G401 (cell line): ENCODE data around the gene NTM. TPM values are rescaled to one million over a fixed set of nuclear protein-coding genes. Genes with fewer than 3 reads are reported as not detected.

ENCODE experiments used
- DNase-seq: peaks from one replicate; pipeline ENCODE4 v3.0.0-alpha.2; 2015; ENCODE audit warnings: low spot score
- in situ Hi-C: cut with HindIII; loops from 2 replicates; pipeline ENCODE4 v1.10.0; 2016; ENCODE audit warnings: low sequenced_read_pairs, mixed read lengths
- total RNA-seq: library from RNA; depleted of rRNA; stranded (reverse); fragments of >200 nt; shearing (Covaris generic); gene quantifications from 2 replicates; pipeline ENCODE4 v1.2.3, GENCODE V29; 2014

Gene NTM
- total RNA-seq, 1 experiment from 2014 or later = 11.4 TPM

GRCh38 chr11:131609921-131610320 lies 239.5 kb downstream of the NTM start:
- DNase-seq = no peak
- in situ Hi-C loops = no loop called here

GRCh38 chr11:131611322-131611721 lies 240.9 kb downstream of the NTM start:
- in situ Hi-C loops = no loop called here
- DNase-seq = no peak

GRCh38 chr11:131612533-131612932 lies 242.1 kb downstream of the NTM start:
- in situ Hi-C loops = no loop called here
- DNase-seq = no peak

DNA sequence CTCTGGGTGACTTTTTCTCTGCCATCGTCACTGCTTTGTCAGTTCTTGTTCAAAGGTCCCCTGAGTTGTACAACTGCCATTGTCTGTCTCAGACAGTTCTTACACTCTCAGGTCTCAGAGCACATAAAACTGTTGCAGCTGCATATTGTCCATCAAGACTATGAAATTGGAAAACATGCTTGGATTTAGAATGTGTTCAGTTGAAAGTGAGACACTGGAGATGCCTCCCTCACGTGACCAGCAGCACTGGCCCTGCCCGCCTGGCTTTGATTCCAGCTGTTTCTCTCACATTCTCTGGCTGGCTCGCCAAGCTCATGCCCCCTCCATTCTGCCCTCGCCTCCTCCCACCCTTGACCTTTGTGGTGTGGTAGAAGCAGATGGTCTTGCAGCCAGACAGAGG lies 244.2 kb downstream of the NTM start:
- in situ Hi-C loops = no loop called here
- DNase-seq = no peak

DNA sequence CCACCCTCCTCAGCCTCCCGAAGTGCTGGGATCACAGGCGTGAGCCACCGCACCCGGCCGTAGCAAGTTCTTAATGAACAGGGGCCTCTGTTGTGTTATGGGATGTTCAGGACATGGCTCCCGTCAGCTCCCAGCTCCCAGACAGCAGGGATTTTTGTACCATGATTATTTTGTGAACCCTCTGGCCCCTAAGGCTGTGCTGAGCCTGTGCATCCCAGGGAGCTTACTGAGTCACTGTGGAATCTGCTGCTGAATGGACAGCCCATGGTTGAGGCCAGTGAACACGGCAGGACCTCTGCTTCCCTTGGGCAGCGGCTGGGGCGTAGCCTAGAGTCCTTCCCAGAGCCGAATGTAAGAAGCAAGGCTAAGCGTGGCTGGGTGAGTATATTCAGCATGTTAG lies 245.2 kb downstream of the NTM start:
- in situ Hi-C loops = no loop called here

GRCh38 chr11:131616481-131617140 lies 246.2 kb downstream of the NTM start:
- in situ Hi-C loops = no loop called here
- no peak for DNase-seq

More for the DNA sequence above, 245.2 kb downstream of the NTM start:
- no peak for DNase-seq

- in situ Hi-C loops = no loop called here
- DNase-seq = no peak
Observed at GRCh38 chr11:131618201-131618600, 247.8 kb downstream of the NTM start.

DNA sequence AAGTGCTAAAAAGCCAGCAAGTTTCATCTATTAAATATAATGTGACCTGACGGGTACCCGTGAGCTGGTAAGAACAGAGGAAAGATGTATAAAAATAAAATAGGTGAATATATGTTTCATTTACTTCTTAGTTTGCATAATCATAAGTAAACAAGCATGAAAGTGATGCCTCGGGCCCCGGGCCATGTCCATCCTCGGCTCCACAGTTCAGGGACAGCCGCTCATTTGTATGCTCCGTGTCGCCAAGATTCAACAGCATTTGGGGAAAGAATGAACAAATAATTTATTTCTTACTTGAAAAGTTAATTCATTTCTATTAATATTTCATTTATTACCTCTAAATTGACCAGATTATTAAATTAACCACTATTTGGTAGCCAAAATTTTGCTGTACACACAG lies 251.8 kb downstream of the NTM start:
- DNase-seq = no peak
- in situ Hi-C loops = no loop called here

- in situ Hi-C loops = no loop called here
- DNase-seq = no peak
Observed at GRCh38 chr11:131624531-131624930, 254.1 kb downstream of the NTM start.

DNA sequence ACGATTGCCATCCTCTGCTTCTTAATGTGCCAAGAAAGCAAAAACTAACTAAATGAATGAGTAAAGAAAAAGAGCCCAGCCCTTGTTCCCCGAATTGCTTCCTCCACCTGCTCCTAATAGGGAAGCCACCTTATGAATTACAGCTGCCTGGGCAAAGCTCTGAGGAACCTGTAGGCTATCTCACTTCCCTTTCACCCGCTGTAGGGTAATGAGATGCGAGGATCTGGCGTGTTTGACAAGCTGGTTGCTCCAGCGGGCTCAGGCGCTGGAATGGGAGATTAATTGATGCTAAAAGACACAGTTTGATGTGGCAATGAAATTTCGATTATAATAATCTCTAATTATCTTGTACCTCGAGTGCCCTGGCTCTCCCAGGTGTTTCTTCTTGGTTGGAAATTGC lies 256.4 kb downstream of the NTM start:
- no peak for DNase-seq
- in situ Hi-C loops = no loop called here

DNA sequence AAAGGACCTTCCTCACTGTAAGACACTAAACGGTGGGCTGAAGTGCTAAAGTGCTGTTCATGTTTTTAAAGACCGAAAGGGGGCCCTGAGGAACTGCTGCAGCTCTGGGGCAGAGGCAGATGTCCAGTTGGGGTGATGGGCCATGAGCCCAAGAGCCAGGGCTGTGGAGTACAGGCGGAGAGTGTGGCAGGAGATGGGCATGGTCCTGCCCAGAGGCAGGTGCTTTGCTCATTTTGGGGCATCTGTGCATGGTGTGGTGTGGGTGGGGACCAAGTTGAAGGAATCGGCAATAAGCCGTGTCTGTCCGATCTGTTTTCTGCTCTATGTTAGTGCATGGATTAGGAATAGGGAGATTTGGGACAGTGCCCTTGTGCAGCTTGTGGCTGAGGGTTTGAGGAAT lies 258.3 kb downstream of the NTM start:
- DNase-seq = no peak
- in situ Hi-C loops = no loop called here

- in situ Hi-C loops = no loop called here
- DNase-seq = no peak
Observed at GRCh38 chr11:131629925-131630540, 259.6 kb downstream of the NTM start.

DNA sequence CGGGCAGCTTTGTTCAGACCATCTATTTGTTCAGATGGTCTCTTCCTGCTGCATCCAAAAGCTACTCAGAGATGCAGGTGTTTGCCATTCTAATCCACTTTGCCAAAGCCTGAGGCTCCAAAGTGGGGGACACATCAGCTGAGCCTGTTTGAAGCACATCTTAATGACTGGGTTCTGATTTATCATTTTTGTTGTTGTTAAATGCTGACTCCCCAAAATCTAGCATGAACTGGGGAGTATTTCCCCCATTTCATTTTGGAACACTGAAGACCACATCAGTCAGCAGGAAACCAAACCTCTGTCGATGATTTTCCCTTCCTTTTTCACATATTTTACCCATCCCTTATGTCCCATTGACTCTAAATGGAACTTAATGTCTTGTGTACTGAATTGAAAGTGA lies 262.6 kb downstream of the NTM start:
- DNase-seq = no peak
- in situ Hi-C loops = no loop called here

GRCh38 chr11:131633921-131634715 lies 263.7 kb downstream of the NTM start:
- no peak for DNase-seq
- in situ Hi-C loops = no loop called here

- no peak for DNase-seq
- in situ Hi-C loops = no loop called here
Observed at GRCh38 chr11:131637469-131638175, 267.2 kb downstream of the NTM start.

DNA sequence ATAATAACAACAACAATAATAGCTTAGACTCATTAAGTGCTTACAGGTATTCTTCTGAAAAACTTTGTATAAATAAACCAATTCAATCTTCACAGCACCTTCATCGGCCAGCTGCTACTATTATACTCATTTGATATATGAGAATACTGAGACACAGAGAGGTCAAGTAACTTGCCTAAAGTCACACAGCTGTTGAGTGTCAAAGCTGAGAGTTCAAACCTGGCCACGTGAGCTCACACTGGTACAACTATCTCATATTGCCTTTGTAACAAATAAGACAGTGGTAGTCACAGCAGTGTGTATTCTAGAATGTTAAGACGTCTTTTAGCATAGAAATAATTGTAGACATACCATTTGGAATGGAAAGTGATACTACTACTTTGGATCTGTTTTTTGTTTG lies 268.5 kb downstream of the NTM start:
- in situ Hi-C loops = no loop called here
- no peak for DNase-seq

GRCh38 chr11:131640320-131640719 lies 269.9 kb downstream of the NTM start:
- in situ Hi-C loops = no loop called here
- peak; percentile 18 for DNase-seq

DNA sequence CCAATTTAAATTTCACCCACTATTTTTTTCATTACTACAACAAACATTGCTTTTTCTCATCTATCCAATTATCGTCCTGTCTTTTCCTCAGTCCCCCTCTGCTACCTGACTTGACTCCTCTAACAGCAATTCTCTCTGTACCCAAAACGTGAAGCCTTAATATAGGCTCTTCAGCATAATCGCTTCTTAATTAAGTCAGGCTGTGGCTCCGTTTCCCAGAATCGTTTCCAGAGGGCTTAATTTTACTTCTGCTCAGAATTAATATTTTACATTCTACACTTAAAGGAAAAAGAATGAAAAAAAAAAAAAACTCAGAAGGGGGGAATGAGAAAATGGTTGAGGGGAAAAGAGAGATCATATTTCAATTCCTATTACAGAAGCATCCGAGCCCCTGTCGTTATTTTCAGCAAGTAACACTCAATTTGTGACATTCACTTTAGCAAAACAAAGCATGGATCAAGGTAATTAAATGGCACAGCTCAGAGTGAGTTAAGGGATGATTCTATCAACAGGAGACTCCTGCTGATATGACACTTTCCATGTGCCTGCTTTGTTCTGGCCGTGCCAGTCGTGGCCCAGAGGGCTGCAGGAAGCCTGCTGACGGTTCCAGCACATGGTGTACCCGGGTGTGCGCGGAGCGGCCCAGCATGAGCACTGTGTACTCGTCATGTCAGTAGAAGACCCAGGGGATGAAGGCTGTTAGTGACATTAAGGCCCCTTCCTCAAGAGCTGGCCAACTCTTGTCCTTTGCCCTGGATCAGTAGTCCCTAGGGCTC lies 272.5 kb downstream of the NTM start:
- DNase-seq = no peak
- in situ Hi-C loops = no loop called here

- in situ Hi-C loops = no loop called here
- no peak for DNase-seq
Observed at GRCh38 chr11:131644204-131644795, 273.9 kb downstream of the NTM start.
